Fibroblast of mammary gland (primary cell): Measurements from ENCODE around the gene SRSF6.

ENCODE experiments used
- DNase-seq: peaks from one replicate; pipeline ENCODE4 v3.0.0-alpha.2; 2010; ENCODE audit warnings: low read depth
- H3K4me3 ChIP-seq: 2 replicates; pipeline ENCODE4 v1.5.1; 2011; ENCODE audit warnings: low read depth, mild to moderate bottlenecking, low read length, moderate library complexity; ENCODE audit not compliant: control insufficient read depth
- CTCF ChIP-seq: conservative IDR thresholded peaks from 2 replicates; pipeline ENCODE4 v1.5.1; 2011; ENCODE audit warnings: low read depth, low read length, inconsistent platforms; ENCODE audit not compliant: control insufficient read depth, insufficient read depth

SRSF6 gene

DNA sequence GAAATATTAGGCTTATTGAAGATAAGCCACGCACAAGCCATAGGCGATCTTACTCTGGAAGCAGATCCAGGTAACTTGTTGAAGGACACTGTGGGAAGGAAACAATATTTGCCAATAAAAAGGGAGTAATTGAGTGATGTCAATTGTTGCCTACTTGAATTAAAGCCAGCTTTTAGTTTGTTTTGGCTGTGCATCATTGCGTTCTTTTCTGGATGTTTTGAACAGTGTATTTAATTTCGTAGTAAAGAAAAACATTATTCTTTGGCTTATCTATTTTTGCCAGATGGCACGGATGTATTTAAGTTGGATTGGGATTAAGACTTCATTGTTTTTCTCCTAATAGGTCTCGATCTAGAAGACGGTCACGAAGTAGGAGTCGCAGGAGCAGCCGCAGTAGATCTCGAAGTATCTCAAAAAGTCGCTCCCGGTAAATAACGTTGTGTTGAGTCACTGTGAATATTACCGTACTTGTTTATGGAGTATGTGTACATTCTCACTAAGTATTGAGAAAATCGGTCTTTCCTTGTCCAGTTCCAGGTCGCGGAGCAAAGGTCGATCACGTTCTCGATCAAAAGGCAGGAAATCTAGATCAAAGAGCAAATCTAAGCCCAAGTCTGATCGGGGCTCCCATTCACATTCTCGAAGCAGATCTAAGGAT, 2.6 kb downstream of the SRSF6 start:
- no peak for TF ChIP-seq CTCF
- no peak for DNase-seq
- no peak overlapping the region for H3K4me3 ChIP-seq

DNA sequence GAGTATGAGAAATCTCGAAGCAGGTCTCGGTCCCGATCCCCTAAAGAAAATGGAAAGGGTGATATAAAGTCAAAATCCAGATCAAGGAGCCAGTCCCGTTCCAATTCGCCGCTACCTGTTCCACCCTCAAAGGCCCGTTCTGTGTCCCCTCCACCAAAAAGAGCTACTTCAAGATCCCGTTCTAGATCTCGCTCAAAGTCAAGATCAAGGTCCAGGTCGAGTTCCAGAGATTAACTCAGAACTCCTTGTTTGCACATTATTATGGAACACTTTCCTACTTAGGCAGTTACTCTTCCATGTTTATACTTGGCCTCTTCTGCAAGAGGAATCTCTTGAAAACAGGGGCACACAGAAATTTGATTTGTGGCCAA, 3.1 kb downstream of the SRSF6 start:
- no peak for DNase-seq
- no peak for TF ChIP-seq CTCF
- H3K4me3 ChIP-seq = no peak overlapping the region

DNA sequence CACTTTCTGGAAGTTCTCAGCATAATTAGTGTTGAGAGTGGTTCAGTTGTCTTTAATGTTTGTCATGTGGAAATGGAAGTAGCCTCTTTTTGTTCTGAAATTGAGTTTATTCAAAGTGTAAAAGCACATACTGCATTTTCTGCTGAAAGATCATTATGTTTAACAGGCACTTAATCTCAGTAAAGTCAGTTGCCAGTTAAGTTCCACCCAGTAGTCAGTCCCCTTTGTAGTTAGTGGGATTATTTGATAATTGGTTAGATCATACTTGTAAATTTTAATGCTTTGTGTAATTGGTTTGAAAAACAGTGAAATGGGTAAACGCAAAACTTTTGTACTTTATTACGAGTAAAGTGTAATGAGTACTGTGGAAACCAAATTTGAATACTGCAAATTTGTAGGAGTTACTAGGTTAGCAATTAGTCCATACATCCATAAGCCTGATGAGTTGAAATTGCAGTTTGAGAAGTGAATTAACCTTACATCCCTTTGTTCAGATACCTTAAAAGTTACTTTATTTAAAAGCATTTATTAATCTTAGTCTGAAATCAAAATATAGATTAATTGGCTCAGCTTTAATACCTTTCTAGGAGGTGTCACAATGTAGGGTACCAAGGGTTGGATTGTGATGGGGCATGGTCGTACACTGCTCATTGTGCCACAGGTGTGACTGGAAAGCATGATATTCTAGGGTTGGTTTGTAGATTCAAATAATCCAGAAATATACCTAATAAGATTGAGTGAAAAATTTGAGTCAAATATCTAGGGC, 4.4 kb downstream of the SRSF6 start:
- H3K4me3 ChIP-seq = no peak overlapping the region
- no peak for DNase-seq
- TF ChIP-seq CTCF = no peak

GRCh38 chr20:43462660-43463526, 5.2 kb downstream of the SRSF6 start:
- no peak for DNase-seq
- no peak for TF ChIP-seq CTCF

GRCh38 chr20:43463527-43464218, 6.0 kb downstream of the SRSF6 start:
- DNase-seq = no peak
- no peak for TF ChIP-seq CTCF
- H3K4me3 ChIP-seq = no peak overlapping the region

More at GRCh38 chr20:43462660-43463526, 5.2 kb downstream of the SRSF6 start:
- no peak overlapping the region for H3K4me3 ChIP-seq

- TF ChIP-seq CTCF = no peak
- no peak for DNase-seq
Observed at GRCh38 chr20:43464219-43464790, 6.6 kb downstream of the SRSF6 start.

More at GRCh38 chr20:43464219-43464790, 6.6 kb downstream of the SRSF6 start:
- no peak overlapping the region for H3K4me3 ChIP-seq
